Tibial nerve (tissue), 4 donors: ENCODE results near the gene MXD1.

ENCODE experiments used
- EP300 ChIP-seq, 2 donors: sonication (generic); formaldehyde crosslinking; IDR thresholded peaks; one replicate each; pipeline ENCODE4 v1.6.1; 2017; ENCODE audit warnings: antibody characterized with exemption in 2 of 2, mild to moderate bottlenecking in 1 of 2
- POLR2A ChIP-seq, 2 donors: fragments of 450-650 bp; IDR thresholded peaks; one replicate each; pipeline ENCODE4 v1.6.1; 2017; ENCODE audit warnings: antibody characterized with exemption in 2 of 2, mild to moderate bottlenecking in 2 of 2, moderate library complexity in 2 of 2
- TF ChIP-seq, protein P1 (sequence below), 5 experiments: fragments of 200-600 bp in 3 of 5; fragments of 450-650 bp in 2 of 5; sonication (generic) in 3 of 5; IDR thresholded peaks; one replicate each; pipeline ENCODE4 v1.5.1; 2016 to 2019; ENCODE audit warnings: antibody characterized with exemption in 5 of 5, mild to moderate bottlenecking in 3 of 5, moderate library complexity in 2 of 5

- TF ChIP-seq EP300 (IDR thresholded peaks at IDR 0.05) (no peak), POLR2A (IDR thresholded peaks at IDR 0.05) (no peak)
- TF ChIP-seq, protein P1, sequence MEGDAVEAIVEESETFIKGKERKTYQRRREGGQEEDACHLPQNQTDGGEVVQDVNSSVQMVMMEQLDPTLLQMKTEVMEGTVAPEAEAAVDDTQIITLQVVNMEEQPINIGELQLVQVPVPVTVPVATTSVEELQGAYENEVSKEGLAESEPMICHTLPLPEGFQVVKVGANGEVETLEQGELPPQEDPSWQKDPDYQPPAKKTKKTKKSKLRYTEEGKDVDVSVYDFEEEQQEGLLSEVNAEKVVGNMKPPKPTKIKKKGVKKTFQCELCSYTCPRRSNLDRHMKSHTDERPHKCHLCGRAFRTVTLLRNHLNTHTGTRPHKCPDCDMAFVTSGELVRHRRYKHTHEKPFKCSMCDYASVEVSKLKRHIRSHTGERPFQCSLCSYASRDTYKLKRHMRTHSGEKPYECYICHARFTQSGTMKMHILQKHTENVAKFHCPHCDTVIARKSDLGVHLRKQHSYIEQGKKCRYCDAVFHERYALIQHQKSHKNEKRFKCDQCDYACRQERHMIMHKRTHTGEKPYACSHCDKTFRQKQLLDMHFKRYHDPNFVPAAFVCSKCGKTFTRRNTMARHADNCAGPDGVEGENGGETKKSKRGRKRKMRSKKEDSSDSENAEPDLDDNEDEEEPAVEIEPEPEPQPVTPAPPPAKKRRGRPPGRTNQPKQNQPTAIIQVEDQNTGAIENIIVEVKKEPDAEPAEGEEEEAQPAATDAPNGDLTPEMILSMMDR (IDR thresholded peaks at IDR 0.05), result no peak
These were observed 60.4 kb downstream of the MXD1 start for GRCh38 chr2:69975136-69975852.
